Urinary bladder (tissue), 4 donors: ENCODE data around the gene DENND1A. TPM values are rescaled to one million over a fixed set of nuclear protein-coding genes. Genes with fewer than 3 reads are reported as not detected.

ENCODE experiments used
- DNase-seq: peaks from one replicate; pipeline ENCODE4 v3.0.0-alpha.2; 2015; ENCODE audit errors: extremely low spot score
- H3K27ac ChIP-seq: one replicate; pipeline ENCODE4 v1.5.1; 2013; ENCODE audit warnings: low read depth, mild to moderate bottlenecking, moderate library complexity
- H3K36me3 ChIP-seq: one replicate; pipeline ENCODE4 v1.6.1; 2013; ENCODE audit warnings: mild to moderate bottlenecking, moderate library complexity; ENCODE audit not compliant: insufficient read depth
- H3K4me1 ChIP-seq: one replicate; pipeline ENCODE4 v1.6.1; 2013; ENCODE audit warnings: mild to moderate bottlenecking, moderate library complexity; ENCODE audit not compliant: insufficient read depth
- H3K4me3 ChIP-seq: one replicate; pipeline ENCODE4 v1.5.1; 2013; ENCODE audit warnings: low read depth, low read length
- WGBS: extraction: QIAGEN DNeasy Blood & Tissue Kit; methylation state at CpG from one replicate; pipeline ENCODE4 v1.1.7; 2013; 5-methylcytosine and 5-hydroxymethylcytosine counted together
- polyA plus RNA-seq: library from polyadenylated mRNA; stranded (reverse); fragments of 200-250 nt; gene quantifications from one replicate; pipeline ENCODE4 v1.2.3, GENCODE V29; 2013
- total RNA-seq: library from RNA; depleted of rRNA; stranded (reverse); fragments of >200 nt; gene quantifications from one replicate; pipeline ENCODE4 v1.2.3, GENCODE V29; 2014
- donor health status: healthy with polysubstance abuse.
- donor health status: healthy.

The DENND1A gene
- total and polyA plus RNA-seq, 2 donors: 14.8 to 20.2 TPM

DNA sequence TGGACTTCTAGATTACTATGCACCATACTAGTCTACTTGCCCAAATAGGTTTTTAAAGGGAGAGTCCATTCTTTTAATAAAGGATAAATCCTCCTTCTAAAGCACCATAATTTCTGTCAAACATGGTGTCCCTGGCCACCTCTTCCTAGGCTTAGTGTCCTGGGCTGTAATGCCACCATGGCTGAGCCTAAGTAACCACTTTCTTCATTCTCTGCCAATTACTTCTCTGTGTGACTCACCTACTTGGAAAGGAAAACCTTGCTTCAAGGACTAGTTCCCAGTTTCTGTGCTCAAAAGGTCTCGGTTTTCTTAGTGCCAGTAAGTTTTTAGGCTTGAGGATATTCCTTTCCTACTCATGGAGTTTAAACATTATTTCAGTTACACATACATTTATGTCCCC, 273.4 kb downstream of the DENND1A start:
- Histone ChIP-seq H3K4me1 (no peaks in the 10 kb centered on the region), H3K27ac (no peak overlapping the region), H3K4me3 (no peak overlapping the region), H3K36me3 (no peaks in the 10 kb centered on the region)
- WGBS: 95% methylated on average over 1 of the region's 1 CpG
- DNase-seq: no peak

DNA sequence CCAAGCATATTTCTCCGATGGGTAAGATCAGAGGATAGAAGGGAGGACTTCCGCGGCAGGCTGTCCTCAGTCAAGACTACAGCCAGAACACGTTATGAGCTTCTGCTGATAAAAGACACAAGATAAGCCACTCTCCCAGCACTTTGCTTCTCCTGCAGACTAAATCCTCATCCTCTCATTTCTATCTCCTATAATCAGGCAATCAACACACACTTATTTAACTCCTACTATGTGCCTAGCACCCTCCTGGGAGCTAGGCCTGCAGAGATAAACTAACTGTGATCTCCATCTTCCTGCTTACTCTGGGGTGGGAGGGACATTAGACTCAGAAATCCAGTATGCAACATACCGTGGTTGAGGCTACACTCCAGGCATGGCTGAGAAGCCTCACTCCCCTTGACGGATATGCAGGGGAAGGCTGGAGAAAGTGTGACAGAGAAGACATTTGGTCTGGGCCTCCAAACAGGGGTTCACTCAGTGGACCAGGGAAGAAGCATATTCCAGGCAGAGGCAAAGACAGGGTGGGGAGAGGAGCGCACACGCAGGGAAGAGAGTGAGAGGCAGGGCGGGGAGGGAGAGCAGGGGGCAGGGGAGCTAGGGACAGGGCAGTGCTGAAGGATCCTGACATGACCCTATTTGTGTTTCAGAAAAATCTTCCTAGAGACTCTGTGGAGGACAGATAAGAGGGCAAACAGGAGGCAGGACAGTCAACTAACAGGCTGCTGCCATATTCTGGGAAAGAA, 274.1 kb downstream of the DENND1A start:
- Histone ChIP-seq H3K27ac (no peak overlapping the region), H3K36me3 (no peaks in the 10 kb centered on the region), H3K4me1 (no peaks in the 10 kb centered on the region), H3K4me3 (no peak overlapping the region)
- DNase-seq: no peak
- WGBS: 87% methylated on average over 9 of the region's 9 CpGs

DNA sequence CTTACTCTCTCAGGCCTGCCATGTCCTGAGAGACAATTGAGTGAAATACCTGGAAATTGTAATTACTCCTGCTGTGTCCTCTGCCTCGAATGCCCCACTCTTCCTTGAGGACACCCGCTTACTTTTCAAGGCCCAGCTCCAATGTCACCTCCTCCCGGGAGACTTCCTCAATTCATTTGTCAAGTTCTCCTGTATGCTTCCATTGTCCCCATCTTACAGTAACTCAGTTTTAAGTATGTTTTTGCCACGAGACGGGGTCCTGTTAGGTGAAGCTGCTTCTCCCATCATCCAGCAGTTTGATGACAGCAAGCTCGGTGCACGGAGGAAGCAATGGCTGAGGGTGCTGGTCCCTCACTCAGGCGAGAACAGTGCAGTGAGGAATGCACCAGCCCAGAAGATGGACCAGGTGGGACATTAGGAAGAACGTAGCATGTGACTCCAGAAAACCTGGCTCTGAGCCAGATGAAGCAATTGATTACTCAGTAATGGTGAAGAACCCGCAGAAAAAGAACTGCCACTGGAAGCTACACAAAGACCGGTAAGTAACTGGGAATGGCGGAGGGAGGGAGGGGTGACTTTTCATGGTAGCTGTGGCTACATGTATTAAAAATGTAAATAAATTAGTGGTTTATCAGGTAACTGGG, 274.8 kb downstream of the DENND1A start:
- H3K36me3 ChIP-seq: no peaks in the 10 kb centered on the region
- no peak overlapping the region for H3K4me3 ChIP-seq
- no peak for DNase-seq
- 95% methylated on average over 12 of the region's 12 CpGs for WGBS
- no peak overlapping the region for H3K27ac ChIP-seq
- no peaks in the 10 kb centered on the region for H3K4me1 ChIP-seq

DNA sequence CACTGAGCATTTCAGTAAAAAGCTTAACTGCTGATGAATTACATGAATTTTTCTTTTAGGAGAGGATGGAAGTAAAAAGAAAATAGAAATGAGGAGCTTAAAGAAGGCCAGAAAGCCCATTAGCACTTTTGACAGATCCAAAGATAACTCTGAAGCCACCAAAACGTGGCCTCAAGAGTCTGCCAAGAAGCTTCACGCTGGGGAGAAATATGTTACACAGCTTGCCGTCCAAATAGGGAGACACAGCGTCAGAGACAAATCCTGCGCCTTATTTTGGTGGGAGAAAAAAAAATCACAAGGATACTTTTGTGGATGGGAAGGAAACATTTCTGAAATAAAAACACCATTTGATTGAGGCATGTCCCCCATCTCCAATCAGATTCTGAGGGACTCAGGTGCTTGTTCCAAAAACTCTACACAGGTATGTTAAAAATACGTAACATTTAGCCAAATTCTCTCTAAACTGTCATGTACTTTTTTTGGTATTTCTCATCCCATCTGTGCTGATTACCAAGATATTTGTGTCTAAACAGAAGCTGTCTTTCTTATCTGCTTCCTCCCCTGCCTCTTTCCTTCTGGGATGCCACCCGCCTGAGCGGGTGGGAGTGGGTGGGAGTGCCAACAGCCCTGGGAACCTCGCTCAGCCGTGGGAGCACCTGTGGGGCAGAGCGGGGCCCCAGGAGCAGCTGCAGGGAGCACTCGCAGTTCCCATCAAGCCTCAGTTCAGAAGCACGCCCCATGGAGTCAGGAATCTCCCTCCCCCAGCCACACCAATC, 275.5 kb downstream of the DENND1A start:
- WGBS: 88% methylated on average over 13 of the region's 13 CpGs
- H3K36me3 ChIP-seq: no peaks in the 10 kb centered on the region
- no peak overlapping the region for H3K4me3 ChIP-seq
- no peak for DNase-seq
- no peak overlapping the region for H3K27ac ChIP-seq
- no peaks in the 10 kb centered on the region for H3K4me1 ChIP-seq

DNA sequence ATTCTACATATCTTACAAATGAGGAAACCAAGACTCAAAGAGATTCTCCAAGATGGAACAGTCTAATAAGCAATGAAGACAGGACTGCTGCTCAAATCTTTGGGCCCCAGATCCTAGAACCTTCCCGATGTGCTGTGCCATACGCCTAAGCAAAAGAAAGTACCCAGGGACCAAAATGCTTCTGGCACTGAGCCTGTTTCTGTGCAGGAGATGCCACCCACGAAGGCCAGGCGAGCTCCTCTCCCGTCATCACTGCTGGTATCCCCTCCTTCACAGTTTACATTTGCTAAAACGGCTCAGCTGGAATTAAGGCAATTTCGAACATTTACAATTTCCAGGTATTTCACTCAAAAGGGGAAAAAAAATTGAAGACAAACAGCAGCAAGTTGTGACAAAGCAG, 277.5 kb downstream of the DENND1A start:
- no peak overlapping the region for H3K4me3 ChIP-seq
- DNase-seq: no peak
- H3K27ac ChIP-seq: no peak overlapping the region
- no peaks in the 10 kb centered on the region for H3K4me1 ChIP-seq
- H3K36me3 ChIP-seq: no peaks in the 10 kb centered on the region
- WGBS: 88% methylated on average over 7 of the region's 7 CpGs

GRCh38 chr9:123651871-123652270, 278.1 kb downstream of the DENND1A start:
- no peak overlapping the region for H3K4me3 ChIP-seq
- H3K4me1 ChIP-seq: no peaks in the 10 kb centered on the region
- WGBS: 94% methylated on average over 5 of the region's 5 CpGs
- no peak for DNase-seq
- H3K27ac ChIP-seq: no peak overlapping the region
- no peaks in the 10 kb centered on the region for H3K36me3 ChIP-seq

GRCh38 chr9:123651273-123651672, 278.7 kb downstream of the DENND1A start:
- H3K27ac ChIP-seq: no peak overlapping the region
- H3K36me3 ChIP-seq: no peaks in the 10 kb centered on the region
- DNase-seq: no peak
- no peak overlapping the region for H3K4me3 ChIP-seq
- 95% methylated on average over 8 of the region's 8 CpGs for WGBS
- no peaks in the 10 kb centered on the region for H3K4me1 ChIP-seq

- no peak for DNase-seq
- Histone ChIP-seq H3K4me1 (no peaks in the 10 kb centered on the region), H3K4me3 (no peak overlapping the region), H3K27ac (no peak overlapping the region), H3K36me3 (no peaks in the 10 kb centered on the region)
- WGBS: 93% methylated on average over 3 of the region's 3 CpGs
Observed at GRCh38 chr9:123649909-123650308, 280.0 kb downstream of the DENND1A start.

DNA sequence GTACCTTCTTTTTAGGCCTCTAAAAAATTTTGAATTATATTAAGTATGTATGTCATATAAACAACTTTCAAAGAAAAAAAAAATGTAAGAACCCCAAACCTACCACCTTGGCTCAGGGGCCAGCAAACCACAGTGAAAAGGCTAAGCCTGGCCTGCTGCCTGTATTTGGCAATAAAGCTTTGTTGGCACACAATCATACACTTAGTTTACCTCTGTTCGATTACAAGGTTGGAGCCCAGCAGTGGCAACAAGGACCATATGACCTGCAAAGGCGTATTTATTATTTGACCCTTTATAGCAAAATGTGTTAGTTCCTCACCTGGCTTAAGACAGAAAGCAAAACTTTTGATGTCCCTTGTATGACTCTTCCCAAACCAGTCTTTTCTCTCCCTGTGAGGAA, 282.8 kb downstream of the DENND1A start:
- Histone ChIP-seq H3K27ac (no peak overlapping the region), H3K4me3 (no peak overlapping the region), H3K36me3 (no peaks in the 10 kb centered on the region), H3K4me1 (no peaks in the 10 kb centered on the region)
- no peak for DNase-seq
- 80% methylated on average over 2 of the region's 2 CpGs for WGBS

- no peak for DNase-seq
- no peak overlapping the region for H3K27ac ChIP-seq
- no peaks in the 10 kb centered on the region for H3K4me1 ChIP-seq
- 87% methylated on average over 9 of the region's 9 CpGs for WGBS
- no peak overlapping the region for H3K4me3 ChIP-seq
- H3K36me3 ChIP-seq: no peaks in the 10 kb centered on the region
Observed at GRCh38 chr9:123645762-123646161, 284.2 kb downstream of the DENND1A start.

GRCh38 chr9:123645126-123645525, 284.8 kb downstream of the DENND1A start:
- Histone ChIP-seq H3K4me1 (no peaks in the 10 kb centered on the region), H3K4me3 (no peak overlapping the region), H3K27ac (no peak overlapping the region), H3K36me3 (no peaks in the 10 kb centered on the region)
- DNase-seq: no peak
- WGBS: 94% methylated on average over 4 of the region's 4 CpGs

DNA sequence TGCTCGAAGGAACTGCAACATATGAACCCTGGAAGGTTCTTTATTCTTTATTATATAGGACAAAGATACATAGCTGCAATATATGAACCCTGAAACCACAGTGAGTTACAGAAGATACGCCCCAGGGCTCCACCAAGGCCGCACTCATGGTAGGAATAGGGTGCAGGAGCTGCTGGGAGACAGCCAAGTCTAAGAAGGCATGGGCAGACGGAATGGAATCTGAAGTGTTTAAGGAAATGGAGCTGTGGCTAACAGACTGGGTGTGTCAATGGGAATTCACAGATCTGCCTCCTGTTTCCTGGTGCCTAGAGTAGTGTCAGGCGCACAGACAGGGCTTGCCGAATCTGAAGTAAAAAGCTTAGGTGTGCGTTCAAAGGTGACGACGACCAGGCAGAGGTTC, 286.4 kb downstream of the DENND1A start:
- H3K27ac ChIP-seq: no peak overlapping the region

GRCh38 chr9:123642291-123643278, 287.3 kb downstream of the DENND1A start:
- H3K4me3 ChIP-seq: no peak overlapping the region
- WGBS: 52% methylated on average over 12 of the region's 12 CpGs
- peak; percentile 58 for DNase-seq
- no peaks in the 10 kb centered on the region for H3K36me3 ChIP-seq
- H3K4me1 ChIP-seq: no peaks in the 10 kb centered on the region
- no peak overlapping the region for H3K27ac ChIP-seq

More for the DNA sequence above, 286.4 kb downstream of the DENND1A start:
- Histone ChIP-seq H3K4me3 (no peak overlapping the region), H3K4me1 (no peaks in the 10 kb centered on the region), H3K36me3 (no peaks in the 10 kb centered on the region)
- no peak for DNase-seq
- 95% methylated on average over 9 of the region's 9 CpGs for WGBS
